GM12864 (cell line): ENCODE measurements around the gene SBNO1.
"Not testable (repeated sequence)": the region's sequence is repeated elsewhere in the genome, so short reads cannot be mapped to it uniquely, and the experiment has no call there.

ENCODE experiments used
- DNase-seq: peaks from one replicate; pipeline ENCODE4 v3.0.0-alpha.2; 2011; ENCODE audit warnings: low read depth
- H3K4me3 ChIP-seq: 2 replicates; pipeline ENCODE4 v1.5.1; 2011; ENCODE audit warnings: mild to moderate bottlenecking, low read depth, low read length, control low read depth
- CTCF ChIP-seq: IDR thresholded peaks from 2 replicates; pipeline ENCODE4 v1.5.1; 2011; ENCODE audit warnings: low read depth, mild to moderate bottlenecking, moderate library complexity, low read length, control low read depth, inconsistent platforms; ENCODE audit errors: missing control alignments

SBNO1 gene

DNA sequence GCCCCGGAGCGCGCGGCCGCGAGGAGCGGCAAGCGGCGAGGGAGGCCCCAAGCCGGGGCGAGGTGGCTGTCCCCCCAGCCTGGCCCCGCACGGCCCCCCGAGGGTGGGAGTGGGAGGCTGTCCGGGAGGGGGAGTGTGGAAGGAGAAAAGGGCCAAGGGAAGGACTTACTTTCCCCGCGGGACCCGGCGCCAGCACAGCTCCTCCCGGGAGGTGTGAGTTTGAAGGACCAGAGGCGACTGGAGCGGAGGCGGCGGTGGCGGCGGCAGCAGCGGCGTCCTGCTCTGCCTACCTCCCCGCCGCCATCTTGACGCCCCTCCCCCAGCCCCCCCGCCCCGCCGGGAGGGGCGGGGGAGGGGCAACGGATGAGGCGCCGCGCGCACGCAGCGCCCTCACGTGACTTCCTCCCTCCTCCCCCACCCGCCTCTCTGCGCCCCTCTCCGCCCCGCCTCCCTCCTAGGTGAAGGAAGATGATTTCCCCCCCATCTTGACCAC, at the start of gene SBNO1:
SBNO1 (minus strand) TSS at position 316 of the 493 bp plus-strand sequence. CDS start 14,406 bp downstream, outside the sequence.
- TF ChIP-seq CTCF = no peak
- peak; percentile 52 for DNase-seq
- H3K4me3 ChIP-seq = peak within 1 kb of the TSS; percentile 93

DNA sequence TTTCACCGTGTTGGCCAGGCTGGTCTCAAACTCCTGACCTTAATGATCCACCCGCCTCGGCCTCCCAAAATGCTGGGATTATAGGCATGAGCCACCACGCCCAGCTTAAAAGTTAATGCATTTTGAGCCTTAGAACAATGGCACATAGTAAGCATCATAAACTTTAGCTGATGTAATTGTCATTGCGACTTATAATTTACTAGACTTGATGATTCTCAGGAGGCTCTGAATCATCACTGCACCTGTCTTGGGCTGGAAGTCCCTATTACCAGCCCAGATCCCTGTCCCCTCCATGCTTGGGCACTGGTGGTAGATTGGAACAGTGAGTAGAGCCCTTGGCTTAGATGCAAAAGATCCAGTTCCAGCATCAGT, 45.4 kb upstream of the SBNO1 start:
- no peak for TF ChIP-seq CTCF
- H3K4me3 ChIP-seq = no peak overlapping the region
- no peak for DNase-seq

DNA sequence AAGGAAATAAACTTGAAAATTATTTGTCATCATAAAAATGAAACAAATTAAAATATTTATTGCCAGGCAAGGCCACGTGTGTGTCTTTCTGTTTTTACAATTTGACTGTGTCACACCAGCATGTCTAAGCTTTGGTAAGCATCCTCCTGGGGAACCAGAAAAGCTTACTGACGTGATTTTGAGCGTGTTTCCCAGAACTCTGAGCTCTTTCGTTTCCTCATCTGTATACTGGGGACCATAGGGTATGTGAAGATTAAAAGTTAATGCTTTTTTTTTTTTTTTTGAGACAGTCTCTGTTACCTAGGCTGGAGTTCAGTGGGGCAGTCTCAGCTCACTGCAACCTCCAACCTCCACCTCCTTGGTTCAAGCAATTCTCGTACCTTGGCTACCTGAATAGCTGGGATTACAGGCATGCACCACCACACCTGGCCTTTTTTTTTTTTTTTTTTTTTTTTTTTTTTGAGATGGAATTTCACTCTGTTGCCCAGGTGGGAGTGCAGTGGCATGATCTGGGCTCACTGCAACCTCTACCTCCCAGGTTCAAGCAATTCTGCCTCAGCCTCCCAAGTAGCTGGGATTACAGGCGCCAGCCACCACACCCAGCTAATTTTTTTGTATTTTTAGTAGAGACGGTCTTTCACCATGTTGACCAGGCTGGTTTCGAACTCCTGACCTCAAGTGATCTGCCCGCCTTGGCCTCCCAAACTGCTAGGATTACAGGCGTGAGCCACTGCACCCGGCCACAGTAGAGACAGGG, 44.8 kb upstream of the SBNO1 start:
- not testable (repeated sequence) for H3K4me3 ChIP-seq, DNase-seq

- not testable (repeated sequence) for H3K4me3 ChIP-seq, DNase-seq
Measured at GRCh38 chr12:123408619-123409018, 44.0 kb upstream of the SBNO1 start.

DNA sequence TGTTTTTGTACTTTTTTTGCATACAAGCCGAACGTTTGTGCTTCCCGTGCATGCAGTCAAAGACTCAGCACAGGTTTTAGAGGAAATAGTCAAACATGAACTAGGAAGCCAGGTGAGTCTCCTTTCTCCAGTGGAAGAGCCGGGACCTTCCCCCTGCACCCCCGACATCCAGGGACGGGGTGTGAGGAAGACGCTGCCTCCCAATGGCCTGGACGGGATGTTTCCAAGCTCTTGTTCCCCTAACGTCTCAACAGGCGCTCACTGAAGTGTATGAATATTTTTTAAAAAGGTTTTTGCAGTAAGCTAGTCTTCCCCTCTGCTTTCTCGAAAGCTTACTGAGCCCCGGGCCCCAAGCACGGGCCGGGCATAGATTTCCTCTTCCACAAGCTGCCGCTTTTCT, 43.3 kb upstream of the SBNO1 start:
- not testable (repeated sequence) for H3K4me3 ChIP-seq, DNase-seq

- DNase-seq, H3K4me3 ChIP-seq: not testable (repeated sequence)
Measured at GRCh38 chr12:123407269-123407668, 42.6 kb upstream of the SBNO1 start.

GRCh38 chr12:123404581-123404980, 39.9 kb upstream of the SBNO1 start:
- TF ChIP-seq CTCF = no peak

DNA sequence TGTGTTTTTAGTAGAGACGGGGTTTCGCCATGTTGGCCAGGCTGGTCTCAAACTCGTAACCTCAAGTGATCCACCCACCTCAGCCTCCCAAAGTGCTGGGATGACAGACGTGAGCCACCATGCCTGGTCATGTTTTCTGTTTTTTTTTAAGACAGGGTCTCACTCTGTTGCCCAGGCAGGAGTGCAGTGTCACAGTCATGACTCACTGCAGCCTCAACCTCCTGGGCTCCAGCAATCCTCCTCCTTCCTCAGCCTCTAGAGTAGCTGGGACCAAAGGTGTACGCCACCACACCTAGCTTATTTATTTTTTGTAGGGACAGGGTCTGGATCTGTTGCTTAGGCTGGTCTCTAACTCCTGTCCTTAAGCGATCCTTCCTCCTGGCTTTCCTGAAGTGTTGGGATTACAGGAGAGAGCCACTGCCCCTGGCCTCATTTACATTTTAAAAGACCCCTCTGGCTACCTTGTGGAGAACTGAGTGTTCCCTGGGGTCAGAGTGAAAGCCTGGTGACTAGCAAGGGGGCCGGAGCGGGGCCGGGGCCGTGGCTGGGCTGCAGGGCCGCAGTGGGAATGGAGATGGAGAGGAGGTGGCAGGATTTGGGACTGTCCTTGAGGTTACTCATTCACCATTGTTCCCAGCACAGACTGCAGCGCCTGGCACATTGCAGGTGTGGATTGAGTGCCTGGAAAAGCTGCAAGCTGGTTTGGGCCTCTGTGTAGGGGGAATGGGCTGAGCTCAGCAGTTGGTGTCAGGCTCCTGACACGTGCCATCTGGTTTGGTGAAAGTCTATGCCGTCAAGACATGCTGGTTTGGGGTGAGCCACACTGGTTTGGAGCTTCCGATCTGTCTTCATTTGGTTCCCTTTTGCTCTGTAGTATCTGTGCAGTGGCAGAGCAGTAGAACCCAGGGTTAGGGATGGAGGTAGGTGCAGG, 37.4 kb upstream of the SBNO1 start:
- no peak overlapping the region for H3K4me3 ChIP-seq
- TF ChIP-seq CTCF = no peak
- no peak for DNase-seq

More at GRCh38 chr12:123404581-123404980, 39.9 kb upstream of the SBNO1 start:
- no peak overlapping the region for H3K4me3 ChIP-seq
- DNase-seq = no peak

DNA sequence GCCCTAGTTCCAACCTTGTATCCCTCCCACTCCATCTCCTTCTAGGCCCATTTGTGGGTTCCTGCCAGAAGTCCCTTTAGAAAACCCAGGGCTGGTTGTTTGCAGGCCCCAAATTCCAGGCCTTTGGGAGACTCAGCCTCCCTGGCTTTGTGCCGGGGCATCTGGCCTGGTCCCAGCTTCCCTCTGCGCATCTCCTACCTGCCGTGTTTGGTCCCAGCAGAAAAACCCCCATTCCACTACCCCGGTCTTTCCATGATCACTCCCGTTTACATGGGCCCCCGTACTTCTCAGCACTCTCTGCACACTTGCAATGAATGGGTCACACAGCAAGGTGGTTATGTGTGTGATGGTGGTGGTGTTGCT, 34.6 kb upstream of the SBNO1 start:
- H3K4me3 ChIP-seq = no peak overlapping the region
- no peak for TF ChIP-seq CTCF
- DNase-seq = no peak
